A673 (cell line): ENCODE data around the gene KCNK16.

Source experiments
- EZH2 ChIP-seq: fragments of 200-600 bp; sonication (generic); IDR thresholded peaks from 2 replicates; pipeline ENCODE4 v1.6.1; 2017; ENCODE audit warnings: borderline replicate concordance, low read depth, mild to moderate bottlenecking, mixed read lengths, antibody characterized with exemption, low read length; ENCODE audit not compliant: poor library complexity, severe bottlenecking
- TF ChIP-seq, protein P1 (sequence below): fragments of 300-800, 200-600 bp; sonication (generic); conservative IDR thresholded peaks from 2 replicates; pipeline ENCODE4 v1.5.1; 2017; ENCODE audit warnings: low read depth, mild to moderate bottlenecking, antibody characterized with exemption, low read length, moderate library complexity, mixed read lengths

DNA sequence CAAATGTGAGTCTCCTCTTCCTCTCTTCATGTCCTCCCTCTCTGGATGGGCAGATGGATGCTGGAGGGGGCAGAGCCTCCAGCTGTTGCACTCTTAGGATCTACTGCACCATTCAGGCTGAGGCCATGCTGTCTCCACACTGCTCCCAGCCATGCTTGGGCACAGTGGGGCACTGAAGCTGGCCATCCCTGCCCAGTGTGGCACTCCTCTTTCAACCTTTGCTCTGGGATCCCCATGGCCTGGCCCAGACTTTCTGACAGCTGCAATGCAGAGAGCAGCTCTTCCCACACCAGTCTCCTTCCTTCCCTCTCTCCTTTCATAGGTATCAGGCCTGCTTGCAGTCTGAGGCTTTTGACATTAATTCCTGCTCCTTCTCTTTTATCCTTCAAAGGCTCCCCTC is 17.6 kb downstream of the KCNK16 start:
- TF ChIP-seq, protein P1, sequence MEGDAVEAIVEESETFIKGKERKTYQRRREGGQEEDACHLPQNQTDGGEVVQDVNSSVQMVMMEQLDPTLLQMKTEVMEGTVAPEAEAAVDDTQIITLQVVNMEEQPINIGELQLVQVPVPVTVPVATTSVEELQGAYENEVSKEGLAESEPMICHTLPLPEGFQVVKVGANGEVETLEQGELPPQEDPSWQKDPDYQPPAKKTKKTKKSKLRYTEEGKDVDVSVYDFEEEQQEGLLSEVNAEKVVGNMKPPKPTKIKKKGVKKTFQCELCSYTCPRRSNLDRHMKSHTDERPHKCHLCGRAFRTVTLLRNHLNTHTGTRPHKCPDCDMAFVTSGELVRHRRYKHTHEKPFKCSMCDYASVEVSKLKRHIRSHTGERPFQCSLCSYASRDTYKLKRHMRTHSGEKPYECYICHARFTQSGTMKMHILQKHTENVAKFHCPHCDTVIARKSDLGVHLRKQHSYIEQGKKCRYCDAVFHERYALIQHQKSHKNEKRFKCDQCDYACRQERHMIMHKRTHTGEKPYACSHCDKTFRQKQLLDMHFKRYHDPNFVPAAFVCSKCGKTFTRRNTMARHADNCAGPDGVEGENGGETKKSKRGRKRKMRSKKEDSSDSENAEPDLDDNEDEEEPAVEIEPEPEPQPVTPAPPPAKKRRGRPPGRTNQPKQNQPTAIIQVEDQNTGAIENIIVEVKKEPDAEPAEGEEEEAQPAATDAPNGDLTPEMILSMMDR, result no peak
- TF ChIP-seq EZH2, result no peak
